Gastrocnemius medialis (tissue), 4 donors: ENCODE measurements around the gene SRGAP2B. TPM values are rescaled to one million over a fixed set of nuclear protein-coding genes. Genes with fewer than 3 reads are reported as not detected.
"Not testable (repeated sequence)": the region's sequence is repeated elsewhere in the genome, so short reads cannot be mapped to it uniquely, and the experiment has no call there.

Source experiments
- ATAC-seq, 2 donors: fragments of 150-250 bp; one replicate each; pipeline ENCODE4 v1.9.1; 2016
- DNase-seq, 2 donors: peaks; one replicate each; pipeline ENCODE4 v3.0.0-alpha.2; 2019
- H3K27ac ChIP-seq, 4 donors: fragments of 200-600 bp; sonication (generic); 1 replicate in 1 of 4; 2 replicates in 3 of 4; pipeline ENCODE4 v1.5.1; 2016 to 2018; ENCODE audit warnings: mild to moderate bottlenecking in 2 of 4, moderate library complexity in 1 of 4
- H3K27me3 ChIP-seq, 3 donors: fragments of 200-600 bp; sonication (generic) in 2 of 3; 1 replicate in 1 of 3; 2 replicates in 2 of 3; pipeline versions ENCODE4 v1.5.1 to v1.6.0; 2016 to 2019; ENCODE audit warnings: mild to moderate bottlenecking in 1 of 3, moderate library complexity in 1 of 3
- H3K36me3 ChIP-seq, 2 donors: fragments of 200-600 bp; sonication (generic) in 1 of 2; one replicate each; pipeline ENCODE4 v1.5.1; 2017 to 2018
- H3K4me1 ChIP-seq, 2 donors: fragments of 200-600 bp; sonication (generic) in 1 of 2; one replicate each; pipeline ENCODE4 v1.5.1; 2016 to 2017; ENCODE audit warnings: mild to moderate bottlenecking in 2 of 2
- H3K4me3 ChIP-seq, 4 donors: fragments of 200-600 bp; sonication (generic) in 3 of 4; 1 replicate in 1 of 4; 2 replicates in 3 of 4; pipeline ENCODE4 v1.5.1; 2016 to 2019; ENCODE audit warnings: mild to moderate bottlenecking in 2 of 4
- H3K9me3 ChIP-seq, 3 donors: fragments of 200-600 bp; sonication (generic) in 2 of 3; 1 replicate in 1 of 3; 2 replicates in 2 of 3; pipeline ENCODE4 v1.5.1; 2016 to 2019
- in situ Hi-C, 4 donors: fragments of 200-750 bp; cut with MboI; loops; one replicate each; pipeline versions ENCODE4 v1.15.0 to v1.8.0; 2017; ENCODE audit warnings: low sequenced_read_pairs in 4 of 4
- intact Hi-C: fragments of 100-400 bp; cut with DNase I; formaldehyde crosslinking; loops from one replicate; pipeline ENCODE4 v1.15.1; 2023; ENCODE audit warnings: low total_unique reads
- total RNA-seq, 4 donors: library from RNA; depleted of rRNA; stranded (reverse); fragments of >200 nt; gene quantifications; one replicate each; pipeline versions ENCODE4 v1.1.0 to v1.2.3, GENCODE V29; 2016

SRGAP2B gene
- total RNA-seq, 4 donors from 2014 or later = 1.4 to 10.5 (median 3.3) TPM

DNA sequence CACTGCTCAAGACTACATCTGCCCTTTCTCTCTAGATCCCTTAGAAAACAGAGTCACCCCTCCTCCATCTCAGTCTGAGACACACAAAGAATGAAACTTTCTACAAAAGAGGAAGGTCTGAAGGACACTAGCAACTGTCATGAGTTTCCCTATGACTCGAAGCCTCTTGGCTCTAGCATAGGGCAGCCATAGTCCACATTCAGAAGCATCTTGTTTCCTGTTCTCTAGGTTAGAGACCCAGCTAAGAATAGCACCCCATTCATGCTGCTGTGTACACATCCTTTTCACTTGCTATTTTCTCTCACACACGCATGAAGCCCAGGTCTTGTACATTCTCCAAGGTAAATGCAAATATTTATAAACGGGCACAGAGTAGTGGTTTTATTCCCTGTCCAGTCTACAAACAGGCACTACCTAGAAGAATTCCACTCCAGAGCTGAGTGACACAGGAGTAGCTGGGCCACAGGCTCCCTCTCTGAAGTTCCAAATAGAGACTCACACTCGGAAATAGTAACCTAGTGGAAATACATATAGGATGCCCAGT lies 39.8 kb downstream of the SRGAP2B start:
- DNase-seq = not testable (repeated sequence)

DNA sequence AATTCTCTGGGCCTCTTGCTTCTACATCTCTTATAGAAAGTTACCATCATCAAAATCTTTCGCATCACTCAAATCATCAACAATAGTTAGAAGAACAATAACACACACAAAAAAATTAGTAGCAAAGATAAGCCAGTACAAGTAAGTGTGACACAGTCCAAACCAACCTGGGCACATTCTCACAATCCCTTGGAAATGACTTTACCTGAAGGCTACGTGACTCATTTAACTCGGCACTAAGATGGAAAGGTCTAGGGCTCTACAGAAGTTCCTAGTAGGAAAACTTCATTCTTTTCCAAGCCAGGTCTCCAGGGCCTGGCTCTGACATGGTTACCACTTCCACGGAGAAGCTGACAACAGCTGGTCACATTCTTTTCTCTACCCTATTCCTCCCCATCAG lies 41.7 kb downstream of the SRGAP2B start:
- DNase-seq, H3K27ac ChIP-seq, H3K27me3 ChIP-seq, ATAC-seq, H3K4me3 ChIP-seq, H3K4me1 ChIP-seq, intact Hi-C loops, H3K36me3 ChIP-seq, in situ Hi-C loops, H3K9me3 ChIP-seq: not testable (repeated sequence)

More for the DNA sequence above, 39.8 kb downstream of the SRGAP2B start:
- in situ Hi-C loops, H3K27ac ChIP-seq, H3K27me3 ChIP-seq, H3K4me3 ChIP-seq, H3K9me3 ChIP-seq, intact Hi-C loops, H3K36me3 ChIP-seq, H3K4me1 ChIP-seq: not testable (repeated sequence)
- ATAC-seq = peak in 1 of 2 donors; percentile 55

DNA sequence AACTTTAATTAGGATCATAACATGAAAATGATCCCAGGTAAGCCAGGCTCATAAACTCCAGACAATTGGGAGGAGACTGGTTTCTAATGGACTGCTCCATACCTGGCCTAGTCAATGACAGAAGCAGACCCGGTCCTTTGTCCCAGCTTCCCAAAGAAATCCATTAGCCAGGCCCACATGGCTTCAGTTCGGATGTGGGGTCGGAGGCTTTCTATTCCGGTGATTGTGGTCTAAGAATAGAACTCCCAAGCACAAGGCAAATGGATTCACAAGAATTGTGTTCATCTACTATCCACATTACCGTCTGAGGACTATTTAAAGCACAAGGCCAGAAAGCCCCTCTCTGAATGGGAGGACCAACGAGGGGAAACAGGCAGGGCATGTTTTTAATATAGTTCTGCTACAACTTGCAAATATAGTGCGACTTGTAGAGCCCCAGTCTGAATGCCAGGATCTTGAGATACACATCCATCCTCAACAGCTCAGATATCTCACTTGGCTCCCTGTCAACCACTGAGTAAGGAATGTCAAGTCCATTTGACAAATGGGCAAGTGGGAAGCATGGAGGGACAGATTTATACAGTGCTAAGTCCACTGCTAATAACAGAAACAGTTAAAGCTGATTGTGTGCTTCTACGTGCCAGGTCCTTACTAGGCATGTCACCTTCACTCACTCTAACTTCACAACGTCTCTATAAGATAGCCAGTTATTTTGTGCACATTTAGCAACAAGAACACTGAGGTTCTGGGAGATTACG lies 42.9 kb downstream of the SRGAP2B start:
- not testable (repeated sequence) for H3K4me1 ChIP-seq

DNA sequence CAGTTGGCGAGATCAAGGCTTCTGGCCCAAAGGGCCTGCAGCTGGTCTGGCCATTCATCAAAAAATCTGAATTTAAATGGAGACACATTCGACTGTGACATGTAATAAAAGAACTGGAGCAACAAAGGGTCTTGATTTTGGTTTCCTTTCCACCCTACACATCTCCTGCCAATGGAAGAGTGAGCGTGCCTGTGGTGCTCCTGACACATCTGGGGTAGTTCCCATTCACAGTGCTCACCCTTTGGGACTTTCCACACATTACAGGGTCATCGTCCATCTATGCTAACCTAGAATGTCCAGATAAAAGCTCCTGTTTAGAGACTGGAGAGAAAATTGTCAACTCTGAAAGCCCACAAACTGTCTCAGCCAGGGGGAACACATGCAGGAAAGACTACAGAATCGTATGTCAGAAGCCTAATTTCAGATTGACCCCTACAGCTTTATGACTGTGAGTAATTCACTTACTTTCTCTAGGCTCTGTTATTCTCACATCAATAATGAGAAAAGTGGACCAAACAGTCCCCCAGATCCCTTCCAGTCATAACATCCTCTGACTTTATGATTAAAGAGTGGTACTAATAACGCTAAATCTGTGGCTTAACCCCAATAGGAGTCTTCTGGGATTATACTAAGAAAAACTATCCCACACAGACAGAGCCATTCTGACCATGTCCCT lies 46.8 kb downstream of the SRGAP2B start:
- DNase-seq, H3K36me3 ChIP-seq, H3K27me3 ChIP-seq, H3K4me3 ChIP-seq, H3K9me3 ChIP-seq, H3K27ac ChIP-seq, in situ Hi-C loops, ATAC-seq, intact Hi-C loops, H3K4me1 ChIP-seq: not testable (repeated sequence)

More for the DNA sequence above, 42.9 kb downstream of the SRGAP2B start:
- intact Hi-C loops, H3K27me3 ChIP-seq, H3K9me3 ChIP-seq, H3K4me3 ChIP-seq, H3K36me3 ChIP-seq, DNase-seq, in situ Hi-C loops, H3K27ac ChIP-seq: not testable (repeated sequence)
- ATAC-seq = peak in 1 of 2 donors; percentile 44

DNA sequence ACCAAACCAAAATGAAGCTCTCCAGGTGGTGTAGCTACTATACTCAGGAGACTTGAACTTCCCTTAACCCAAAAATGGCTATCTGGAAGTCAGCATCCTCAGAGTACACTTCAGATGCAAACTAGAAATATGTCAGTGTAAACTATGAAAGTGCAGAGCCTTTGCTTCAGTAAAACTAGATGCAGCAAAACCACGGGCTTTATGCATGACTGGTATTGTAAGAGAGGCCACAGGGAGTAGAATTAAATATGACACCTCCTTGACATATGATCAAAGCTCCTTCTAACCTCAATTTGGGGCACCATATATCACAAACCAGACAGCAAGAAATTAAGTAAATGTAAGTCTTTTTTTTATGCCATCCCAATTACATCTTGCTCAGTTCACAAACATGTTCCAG lies 47.6 kb downstream of the SRGAP2B start:
- DNase-seq = not testable (repeated sequence)

DNA sequence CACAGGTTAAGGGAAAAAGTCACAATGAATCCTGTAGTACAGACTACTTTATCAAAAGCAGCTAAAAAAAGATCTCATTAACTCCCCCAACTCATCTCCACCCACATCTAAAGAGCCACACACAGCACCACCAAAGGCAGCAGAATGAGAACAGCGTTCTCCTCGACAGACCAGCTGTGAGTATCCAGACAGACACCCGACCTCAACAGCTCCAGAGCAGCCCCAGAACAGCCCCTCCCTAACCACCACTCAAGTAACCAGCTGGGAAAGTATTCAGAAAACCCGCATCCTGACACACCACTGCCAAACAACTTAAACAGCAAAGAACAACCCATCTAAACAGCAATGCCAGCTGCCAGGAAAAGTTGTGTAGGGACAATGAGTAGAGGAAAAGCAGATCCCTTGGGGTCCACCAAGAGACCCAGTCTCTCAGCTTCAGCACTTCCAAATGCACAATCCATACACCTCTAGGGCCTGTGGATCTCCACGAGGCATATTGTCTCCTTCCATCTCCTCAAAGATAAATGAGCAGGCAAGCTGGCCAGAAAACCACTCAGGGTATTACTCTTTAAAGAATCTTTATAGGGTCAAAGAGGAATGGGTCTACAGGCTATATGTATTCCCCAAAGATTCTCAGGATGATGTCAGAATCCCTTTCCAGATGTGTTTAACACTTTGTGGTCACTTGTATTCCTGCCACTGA lies 49.4 kb downstream of the SRGAP2B start:
- H3K27ac ChIP-seq, H3K36me3 ChIP-seq, H3K9me3 ChIP-seq, ATAC-seq, intact Hi-C loops, DNase-seq, in situ Hi-C loops, H3K4me1 ChIP-seq, H3K27me3 ChIP-seq, H3K4me3 ChIP-seq: not testable (repeated sequence)

More for the DNA sequence above, 47.6 kb downstream of the SRGAP2B start:
- ATAC-seq, H3K27ac ChIP-seq, in situ Hi-C loops, H3K9me3 ChIP-seq, H3K4me1 ChIP-seq, H3K27me3 ChIP-seq, H3K36me3 ChIP-seq, intact Hi-C loops, H3K4me3 ChIP-seq: not testable (repeated sequence)

DNA sequence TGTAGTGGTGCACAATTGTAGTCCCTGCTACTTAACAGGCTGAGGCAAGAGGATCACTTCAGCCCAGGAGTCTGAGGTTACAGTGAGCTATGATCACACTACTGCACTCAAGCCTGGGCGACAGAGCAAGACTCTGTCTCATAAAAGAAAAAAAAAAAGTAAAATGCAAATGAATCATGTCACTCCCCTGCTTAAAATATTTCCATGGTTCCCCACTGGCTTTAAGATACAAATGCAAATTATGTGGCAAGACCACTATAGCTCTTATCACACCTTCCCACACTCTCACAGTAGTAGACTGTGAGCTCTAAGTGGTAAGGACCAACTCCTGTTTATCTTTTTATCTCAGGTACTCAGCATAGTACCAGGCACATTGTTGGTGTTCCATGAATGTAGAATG lies 53.6 kb downstream of the SRGAP2B start:
- H3K36me3 ChIP-seq, H3K4me3 ChIP-seq, ATAC-seq, H3K27ac ChIP-seq, in situ Hi-C loops, H3K4me1 ChIP-seq, H3K9me3 ChIP-seq, DNase-seq, H3K27me3 ChIP-seq, intact Hi-C loops: not testable (repeated sequence)

DNA sequence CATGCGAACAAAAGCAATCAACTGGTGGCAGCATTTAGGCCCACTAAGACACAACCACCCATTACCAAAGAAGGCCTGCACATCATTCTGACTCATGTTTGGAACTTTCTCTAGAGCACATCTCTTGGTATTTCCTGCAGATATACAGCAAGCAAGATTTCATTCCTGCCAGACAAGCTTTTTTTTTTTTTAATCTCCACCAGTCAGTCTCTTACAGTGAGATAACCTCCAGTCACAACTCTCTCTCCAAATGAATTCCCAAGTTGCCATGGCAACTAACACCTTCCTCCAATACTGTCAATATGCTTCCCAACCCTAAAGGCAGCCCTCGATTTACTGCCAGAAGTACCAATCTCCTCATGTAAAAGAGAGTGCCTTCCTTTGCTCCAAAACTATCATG lies 59.1 kb downstream of the SRGAP2B start:
- H3K27me3 ChIP-seq, H3K27ac ChIP-seq, H3K36me3 ChIP-seq, DNase-seq, H3K4me1 ChIP-seq, H3K9me3 ChIP-seq, ATAC-seq, in situ Hi-C loops, H3K4me3 ChIP-seq, intact Hi-C loops: not testable (repeated sequence)

DNA sequence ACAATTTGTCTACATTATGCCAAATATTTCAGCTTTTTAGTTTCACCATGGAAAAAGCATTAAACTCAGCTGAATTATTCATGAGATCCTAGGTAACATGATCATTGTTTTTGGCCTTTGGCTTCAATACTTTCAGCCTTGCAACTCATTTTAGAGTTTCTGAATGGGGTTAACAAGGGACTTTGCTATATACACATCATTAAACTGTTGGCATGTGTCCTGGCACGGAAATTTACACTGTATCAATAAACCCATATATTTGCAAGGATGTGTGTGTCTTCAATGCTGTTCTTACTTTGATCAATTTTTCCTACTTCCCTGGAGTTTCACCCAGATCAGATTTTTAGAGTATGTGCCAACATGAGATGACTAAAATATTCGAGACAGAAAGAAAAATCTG lies 61.6 kb downstream of the SRGAP2B start:
- H3K4me3 ChIP-seq, in situ Hi-C loops, H3K4me1 ChIP-seq, H3K27ac ChIP-seq, DNase-seq, H3K36me3 ChIP-seq, H3K27me3 ChIP-seq, ATAC-seq, H3K9me3 ChIP-seq, intact Hi-C loops: not testable (repeated sequence)

DNA sequence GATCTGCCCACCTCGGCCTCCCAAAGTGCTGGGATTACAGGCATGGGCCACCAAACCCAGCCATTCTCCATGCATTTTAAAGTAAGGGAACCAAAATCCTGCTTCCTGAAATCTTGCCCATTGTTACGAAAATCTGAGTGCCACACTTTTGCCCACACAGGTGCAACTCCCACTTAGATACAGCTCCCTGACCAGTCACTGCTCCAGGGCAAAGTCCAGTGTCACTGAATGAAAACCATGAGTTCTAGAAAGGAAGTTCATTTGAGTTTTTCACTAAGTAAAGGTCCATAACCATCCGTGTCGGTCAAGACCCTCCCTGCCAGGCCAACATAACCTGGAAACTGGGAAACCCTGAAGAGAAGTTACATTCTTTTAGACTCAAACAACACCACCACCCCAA lies 67.9 kb downstream of the SRGAP2B start:
- ATAC-seq, in situ Hi-C loops: not testable (repeated sequence)

DNA sequence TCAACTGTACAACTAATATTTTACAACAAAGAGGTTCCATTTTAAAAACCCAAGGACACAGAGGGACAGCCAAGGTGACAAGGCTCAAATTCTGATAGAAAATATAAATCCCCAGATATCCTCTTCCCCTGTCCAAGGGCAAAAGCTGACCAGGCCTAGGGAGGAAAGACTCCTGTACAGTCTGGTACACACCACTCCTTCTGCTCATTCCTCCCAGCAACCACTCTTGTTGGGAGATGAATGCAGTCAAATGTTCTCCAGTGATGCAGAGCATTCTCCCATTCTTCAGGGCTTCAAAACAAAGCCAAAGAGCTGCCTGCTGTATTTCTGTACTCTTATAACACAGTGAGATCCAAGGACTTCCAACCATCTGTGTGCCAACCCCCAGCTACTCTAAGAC lies 69.8 kb downstream of the SRGAP2B start:
- H3K4me1 ChIP-seq, H3K27ac ChIP-seq, in situ Hi-C loops, H3K36me3 ChIP-seq, intact Hi-C loops, H3K4me3 ChIP-seq, H3K27me3 ChIP-seq, DNase-seq, H3K9me3 ChIP-seq, ATAC-seq: not testable (repeated sequence)

More for the DNA sequence above, 67.9 kb downstream of the SRGAP2B start:
- H3K36me3 ChIP-seq, H3K4me3 ChIP-seq, H3K9me3 ChIP-seq, DNase-seq, H3K27ac ChIP-seq, H3K4me1 ChIP-seq, intact Hi-C loops, H3K27me3 ChIP-seq: not testable (repeated sequence)
